Vagina (tissue), 2 donors: ENCODE results near the gene FPGS.

Experiments used
- POLR2AphosphoS5 ChIP-seq, 2 donors: sonication (generic); formaldehyde crosslinking; IDR thresholded peaks; one replicate each; pipeline ENCODE4 v1.9.0; 2017; ENCODE audit warnings: antibody characterized with exemption in 2 of 2, mild to moderate bottlenecking in 2 of 2, low read depth in 1 of 2; ENCODE audit not compliant: insufficient read depth in 1 of 2
- TF ChIP-seq, protein P1 (sequence below), 3 experiments: fragments of 450-650 bp in 2 of 3; fragments of 200-600 bp in 1 of 3; sonication (generic) in 1 of 3; IDR thresholded peaks; one replicate each; pipeline ENCODE4 v1.5.1; 2017 to 2019; ENCODE audit warnings: antibody characterized with exemption in 3 of 3, mild to moderate bottlenecking in 2 of 3, moderate library complexity in 2 of 3

DNA sequence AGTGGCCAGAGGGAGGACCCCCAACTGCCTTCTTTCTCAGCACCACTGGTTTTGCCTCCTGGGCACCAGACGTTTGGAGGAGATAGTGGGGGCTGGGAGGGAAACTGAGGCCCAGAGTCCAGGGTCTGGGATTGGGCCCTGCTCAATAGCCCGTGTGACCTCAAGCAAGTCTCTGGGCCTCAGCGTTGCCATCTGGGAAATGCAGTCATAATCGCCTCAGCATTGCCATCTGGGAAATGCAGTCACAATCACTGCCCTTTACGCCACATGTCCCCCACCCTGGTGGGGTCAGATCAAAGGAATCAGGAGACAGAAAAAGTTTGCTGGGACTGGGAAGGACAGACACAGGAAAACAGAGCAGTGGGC lies 25.8 kb upstream of the FPGS start:
- TF ChIP-seq, protein P1, sequence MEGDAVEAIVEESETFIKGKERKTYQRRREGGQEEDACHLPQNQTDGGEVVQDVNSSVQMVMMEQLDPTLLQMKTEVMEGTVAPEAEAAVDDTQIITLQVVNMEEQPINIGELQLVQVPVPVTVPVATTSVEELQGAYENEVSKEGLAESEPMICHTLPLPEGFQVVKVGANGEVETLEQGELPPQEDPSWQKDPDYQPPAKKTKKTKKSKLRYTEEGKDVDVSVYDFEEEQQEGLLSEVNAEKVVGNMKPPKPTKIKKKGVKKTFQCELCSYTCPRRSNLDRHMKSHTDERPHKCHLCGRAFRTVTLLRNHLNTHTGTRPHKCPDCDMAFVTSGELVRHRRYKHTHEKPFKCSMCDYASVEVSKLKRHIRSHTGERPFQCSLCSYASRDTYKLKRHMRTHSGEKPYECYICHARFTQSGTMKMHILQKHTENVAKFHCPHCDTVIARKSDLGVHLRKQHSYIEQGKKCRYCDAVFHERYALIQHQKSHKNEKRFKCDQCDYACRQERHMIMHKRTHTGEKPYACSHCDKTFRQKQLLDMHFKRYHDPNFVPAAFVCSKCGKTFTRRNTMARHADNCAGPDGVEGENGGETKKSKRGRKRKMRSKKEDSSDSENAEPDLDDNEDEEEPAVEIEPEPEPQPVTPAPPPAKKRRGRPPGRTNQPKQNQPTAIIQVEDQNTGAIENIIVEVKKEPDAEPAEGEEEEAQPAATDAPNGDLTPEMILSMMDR (IDR thresholded peaks at IDR 0.05): no peak
- no peak for TF ChIP-seq POLR2AphosphoS5 (IDR thresholded peaks at IDR 0.05; ENCODE audit: insufficient read depth in 1 of 2, low read depth in 1 of 2)
